OCI-LY3 (cell line): ENCODE results near the gene NUDT8.
A peak's percentile ranks its signal among the peaks of the same experiment; 100 is the strongest.

Source experiments
- H2AFZ ChIP-seq: fragments of 200-600, 300-600 bp; shearing (Covaris generic); 2 replicates; pipeline ENCODE4 v1.6.0; 2014; ENCODE audit warnings: antibody characterized with exemption, low read depth, low read length
- H3K27ac ChIP-seq: fragments of 200-600, 300-600 bp; sonication (generic); 2 replicates; pipeline ENCODE4 v1.5.1; 2014; ENCODE audit warnings: mild to moderate bottlenecking, low read length, moderate library complexity, mixed read lengths
- H3K27me3 ChIP-seq: fragments of 200-600, 300-600 bp; sonication (generic); 2 replicates; pipeline ENCODE4 v1.6.1; 2014; ENCODE audit warnings: low read depth, low read length, mixed read lengths
- H3K36me3 ChIP-seq: fragments of 200-600, 300-600 bp; sonication (generic); replicated peaks from 2 replicates; pipeline ENCODE3; 2014; ENCODE audit warnings: low read depth, low read length, mixed read lengths
- H3K4me1 ChIP-seq: fragments of 300-600, 200-600 bp; sonication (generic); 2 replicates; pipeline ENCODE4 v1.6.1; 2014; ENCODE audit warnings: low read length, mixed read lengths
- H3K4me2 ChIP-seq: fragments of 200-600, 300-600 bp; sonication (generic); 2 replicates; pipeline ENCODE4 v1.6.1; 2014; ENCODE audit warnings: low read length, mixed read lengths
- H3K4me3 ChIP-seq: fragments of 300-600, 200-600 bp; sonication (generic); 2 replicates; pipeline ENCODE4 v1.5.1; 2014; ENCODE audit warnings: antibody characterized with exemption, mild to moderate bottlenecking, low read length, moderate library complexity
- H3K79me2 ChIP-seq: fragments of 300-600, 200-600 bp; shearing (Covaris generic); 2 replicates; pipeline ENCODE4 v1.6.1; 2014; ENCODE audit warnings: mild to moderate bottlenecking, low read length, mixed read lengths
- H3K9ac ChIP-seq: fragments of 300-600, 200-600 bp; shearing (Covaris generic); 2 replicates; pipeline ENCODE4 v1.6.0; 2014; ENCODE audit warnings: mild to moderate bottlenecking, low read length, moderate library complexity
- H3K9me3 ChIP-seq: fragments of 200-600, 300-600 bp; shearing (Covaris generic); 2 replicates; pipeline ENCODE4 v1.6.1; 2014; ENCODE audit warnings: low read length, mixed read lengths; ENCODE audit not compliant: insufficient read depth
- H4K20me1 ChIP-seq: fragments of 200-600, 300-600 bp; sonication (generic); 2 replicates; pipeline ENCODE4 v1.6.1; 2016; ENCODE audit warnings: low read length, mixed read lengths; ENCODE audit not compliant: insufficient read depth
- CTCF ChIP-seq: fragments of 200-600, 300-600 bp; sonication (generic); IDR thresholded peaks from 2 replicates; pipeline ENCODE4 v1.5.1; 2014; ENCODE audit warnings: antibody characterized with exemption, low read length, low read depth
- EZH2phosphoT487 ChIP-seq: fragments of 200-600 bp; shearing (Covaris generic); IDR thresholded peaks from 2 replicates; pipeline ENCODE4 v1.6.1; 2018; ENCODE audit warnings: antibody characterized with exemption, mixed run types, low read depth

Gene NUDT8

GRCh38 chr11:67632982-67633755 is 3.4 kb upstream of the NUDT8 start:
- no peak overlapping the region for H2AFZ ChIP-seq
- no peak overlapping the region for H3K27ac ChIP-seq
- TF ChIP-seq EZH2phosphoT487 (no peak), CTCF (no peak)
- H4K20me1 ChIP-seq, result no peaks in the 10 kb centered on the region
- H3K4me2 ChIP-seq, result no peak overlapping the region
- H3K4me1 ChIP-seq, result peaks cover 18% of the 10 kb centered on the region
- no peak overlapping the region for H3K9ac ChIP-seq
- peaks cover 4% of the 10 kb centered on the region; the same call in 1 of the 2 replicates for H3K79me2 ChIP-seq
- H3K36me3 ChIP-seq, result peaks cover under 1% of the 10 kb centered on the region
- H3K4me3 ChIP-seq, result no peak overlapping the region
- 0 out of 2 replicates have a peak, but pooled peaks cover 2% of the 10 kb centered on the region for H3K27me3 ChIP-seq
- H3K9me3 ChIP-seq, result no peaks in the 10 kb centered on the region

DNA sequence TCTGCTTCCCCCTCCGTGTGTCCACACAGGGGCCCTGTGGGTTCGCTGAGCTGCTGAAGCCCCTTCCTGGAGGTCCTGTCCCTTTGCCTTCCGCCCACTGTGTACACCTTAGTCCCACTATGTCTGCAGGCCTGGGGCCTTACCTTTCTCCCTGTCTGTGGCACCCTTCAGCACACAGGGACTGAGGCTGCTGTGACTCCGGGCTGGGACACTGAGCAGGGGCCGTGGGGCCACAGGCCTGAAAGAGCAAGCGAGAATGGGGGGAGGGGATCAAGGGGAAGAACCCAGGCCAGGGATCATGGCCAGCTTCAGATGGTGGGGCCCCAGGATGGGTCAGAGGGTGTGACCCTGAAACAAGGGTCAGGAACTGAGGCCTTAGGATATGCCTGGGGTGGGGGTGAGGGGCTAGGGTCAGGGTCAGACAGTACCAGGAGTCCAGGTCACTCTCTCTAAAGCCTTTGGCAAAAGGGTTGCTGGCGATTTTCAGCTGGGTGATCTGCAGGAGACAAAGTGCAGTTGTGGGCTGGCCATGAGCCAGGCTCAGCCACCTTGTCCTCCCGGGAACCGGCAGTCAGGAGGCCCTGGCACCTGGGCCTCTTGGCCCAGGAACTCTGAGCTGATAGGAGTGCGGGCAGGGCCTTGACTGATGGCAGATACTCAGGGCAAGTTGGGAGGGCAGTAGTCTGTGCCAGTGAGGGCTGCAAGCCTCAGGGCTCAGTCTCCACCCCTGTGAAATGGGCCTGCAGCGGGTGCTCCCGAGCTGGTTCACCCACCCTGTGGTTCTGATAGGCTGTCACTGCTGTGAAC is 2.6 kb upstream of the NUDT8 start:
- Histone ChIP-seq H3K27me3 (0 out of 2 replicates have a peak, but pooled peaks cover 2% of the 10 kb centered on the region), H3K4me3 (no peak overlapping the region), H3K9ac (no peak overlapping the region), H3K36me3 (peaks cover 6% of the 10 kb centered on the region), H3K9me3 (no peaks in the 10 kb centered on the region), H2AFZ (no peak overlapping the region), H3K27ac (no peak overlapping the region), H3K79me2 (peaks cover 4% of the 10 kb centered on the region; the same call in 1 of the 2 replicates), H3K4me1 (peaks cover 19% of the 10 kb centered on the region), H4K20me1 (no peaks in the 10 kb centered on the region), H3K4me2 (no peak overlapping the region)
- TF ChIP-seq CTCF (no peak), EZH2phosphoT487 (no peak)

- Histone ChIP-seq H3K9me3 (no peaks in the 10 kb centered on the region), H3K79me2 (peaks cover 4% of the 10 kb centered on the region; the same call in 1 of the 2 replicates), H2AFZ (no peak overlapping the region), H3K27ac (no peak overlapping the region), H4K20me1 (no peaks in the 10 kb centered on the region), H3K4me2 (no peak overlapping the region), H3K4me1 (peaks cover 19% of the 10 kb centered on the region), H3K36me3 (peaks cover 10% of the 10 kb centered on the region), H3K9ac (no peak overlapping the region), H3K4me3 (no peak overlapping the region), H3K27me3 (0 out of 2 replicates have a peak, but pooled peaks cover 2% of the 10 kb centered on the region)
- TF ChIP-seq EZH2phosphoT487 (no peak), CTCF (no peak)
These were observed 2.1 kb upstream of the NUDT8 start for GRCh38 chr11:67631853-67632174.

- peaks cover 19% of the 10 kb centered on the region for H3K4me1 ChIP-seq
- H3K4me3 ChIP-seq, result peak overlapping the region; percentile 82
- H4K20me1 ChIP-seq, result no peaks in the 10 kb centered on the region
- H3K9ac ChIP-seq, result peak overlapping the region; percentile 73
- peak overlapping the region; percentile 94 for H3K4me2 ChIP-seq
- no peak overlapping the region for H2AFZ ChIP-seq
- H3K27me3 ChIP-seq, result 0 out of 2 replicates have a peak, but pooled peaks cover 2% of the 10 kb centered on the region
- TF ChIP-seq EZH2phosphoT487, result no peak
- no peak for TF ChIP-seq CTCF
- no peak overlapping the region for H3K27ac ChIP-seq
- H3K9me3 ChIP-seq, result no peaks in the 10 kb centered on the region
- H3K36me3 ChIP-seq, result peaks cover 10% of the 10 kb centered on the region
- H3K79me2 ChIP-seq, result peaks cover 4% of the 10 kb centered on the region; the same call in 1 of the 2 replicates
These were observed 1.7 kb upstream of the NUDT8 start for GRCh38 chr11:67631411-67631810.
